HG03196 (cell line): ENCODE data around the gene KIAA0753.

ENCODE experiments used
- ATAC-seq: cut with Tn5 transposase; IDR thresholded peaks from one replicate; pipeline ENCODE4 v1.9.1; 2021; ENCODE audit not compliant: unreplicated experiment

Gene KIAA0753

GRCh38 chr17:6642592-6642991, 2.1 kb upstream of the KIAA0753 start:
- no peak for ATAC-seq

- peak; percentile 7 for ATAC-seq
Measured at GRCh38 chr17:6641247-6641863, 844 bp upstream of the KIAA0753 start.

- no peak for ATAC-seq
Measured at GRCh38 chr17:6639586-6640535, 650 bp downstream of the KIAA0753 start.

DNA sequence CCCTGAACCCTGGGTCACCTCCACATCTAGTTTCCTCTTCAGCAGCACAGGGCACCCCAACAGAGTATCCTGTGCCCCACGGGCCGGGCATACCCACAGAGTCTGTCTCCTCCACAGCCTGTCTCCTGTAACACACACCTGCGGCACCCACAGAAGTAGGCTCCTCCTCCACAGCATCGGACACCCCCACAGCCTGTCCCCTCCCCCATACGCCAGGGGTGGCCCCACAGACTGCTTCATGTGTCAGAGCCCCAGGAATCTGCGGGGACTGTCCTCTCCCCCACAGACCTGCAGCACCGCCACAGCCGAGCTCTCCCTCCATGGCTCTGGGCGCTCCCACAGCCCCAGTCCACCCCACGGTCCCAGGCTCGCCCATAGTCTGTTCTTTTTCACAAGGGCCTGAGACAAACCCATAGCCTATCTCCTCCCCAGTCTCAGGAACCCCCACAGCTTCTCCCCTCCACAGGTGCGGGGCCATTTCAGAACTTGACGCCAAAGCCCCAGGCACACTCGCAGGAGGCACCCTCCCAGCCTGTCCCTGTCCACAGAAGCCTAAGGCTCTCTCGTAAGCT, 1.4 kb downstream of the KIAA0753 start:
- no peak for ATAC-seq

- ATAC-seq = no peak
Measured at GRCh38 chr17:6638046-6638908, 2.2 kb downstream of the KIAA0753 start.

DNA sequence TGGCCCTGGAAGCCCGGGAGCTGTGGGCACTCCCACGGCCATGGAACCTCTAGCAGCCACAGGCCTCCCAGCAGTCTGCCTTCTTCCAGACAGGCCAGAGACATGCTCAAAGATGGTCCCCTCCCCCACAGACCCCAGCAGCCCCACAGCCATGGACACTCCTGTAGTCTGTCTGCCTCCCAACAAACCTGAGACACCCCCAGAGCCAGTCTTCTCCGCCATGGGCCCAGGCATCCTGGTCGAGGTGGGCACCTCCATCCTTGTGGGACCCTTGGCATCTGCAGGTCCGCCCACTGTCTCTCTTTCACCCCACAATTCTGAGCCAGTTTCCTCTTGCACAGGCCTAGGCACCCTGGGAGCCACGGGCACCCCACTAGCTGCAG, 3.1 kb downstream of the KIAA0753 start:
- ATAC-seq = no peak

GRCh38 chr17:6636616-6637457, 3.7 kb downstream of the KIAA0753 start:
- ATAC-seq = no peak

DNA sequence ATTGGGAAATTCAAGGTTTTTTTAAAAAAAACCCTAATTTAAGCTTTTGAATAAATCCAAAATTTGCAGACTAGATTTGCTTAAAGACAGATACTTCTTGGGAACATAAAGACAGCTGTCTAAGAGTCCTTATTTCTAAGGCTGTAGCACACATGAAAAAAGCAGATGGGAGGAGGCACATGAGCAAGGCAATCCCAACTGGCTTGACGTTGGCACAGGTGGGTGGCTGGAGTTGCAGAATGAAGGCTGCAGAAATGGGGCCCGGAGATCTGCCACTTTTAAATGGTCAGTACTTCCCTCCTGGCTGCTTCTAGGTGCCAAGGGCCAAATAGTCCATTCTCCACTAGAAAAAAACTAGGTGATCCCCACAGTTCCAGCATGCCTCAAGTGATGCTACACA, 4.4 kb downstream of the KIAA0753 start:
- ATAC-seq = no peak

GRCh38 chr17:6633263-6633662, 7.2 kb downstream of the KIAA0753 start:
- no peak for ATAC-seq

GRCh38 chr17:6632530-6632929, 8.0 kb downstream of the KIAA0753 start:
- no peak for ATAC-seq

DNA sequence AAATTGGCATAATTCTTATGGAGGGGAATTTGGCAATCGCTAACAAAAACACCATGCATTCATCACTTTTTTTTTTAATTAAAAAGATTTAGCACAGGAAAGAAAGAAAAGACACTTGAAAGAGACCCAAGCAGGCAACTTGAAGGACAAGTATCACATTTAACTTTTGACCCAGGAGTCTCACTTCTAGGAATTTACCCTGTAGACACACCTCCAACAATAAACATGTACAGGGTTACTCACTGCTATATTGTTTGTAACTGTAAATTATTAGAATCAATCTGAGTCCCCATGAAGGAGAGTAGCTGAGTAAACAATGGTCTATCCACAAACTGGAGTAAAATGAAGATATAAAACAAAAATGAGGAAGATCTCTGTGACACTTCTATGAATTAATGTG, 10.1 kb downstream of the KIAA0753 start:
- ATAC-seq = no peak

DNA sequence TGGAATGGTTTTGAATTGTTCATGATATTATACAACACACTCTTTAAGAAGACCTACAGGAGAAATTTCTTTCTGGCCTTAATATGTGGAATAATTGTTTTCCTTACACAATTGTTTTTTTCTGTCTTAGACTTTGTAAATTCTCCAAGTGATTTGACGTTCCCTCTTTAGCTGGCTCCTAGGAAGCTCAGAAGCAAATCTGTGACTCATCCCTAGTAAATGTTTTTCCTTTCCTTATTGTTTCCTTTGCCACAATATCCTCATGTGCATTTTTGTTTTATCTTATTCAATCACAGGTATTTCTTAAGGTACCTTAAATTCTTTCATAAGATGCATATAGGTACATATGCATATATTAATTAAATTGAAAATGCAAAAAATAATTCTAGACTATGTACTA, 13.5 kb downstream of the KIAA0753 start:
- ATAC-seq = no peak

DNA sequence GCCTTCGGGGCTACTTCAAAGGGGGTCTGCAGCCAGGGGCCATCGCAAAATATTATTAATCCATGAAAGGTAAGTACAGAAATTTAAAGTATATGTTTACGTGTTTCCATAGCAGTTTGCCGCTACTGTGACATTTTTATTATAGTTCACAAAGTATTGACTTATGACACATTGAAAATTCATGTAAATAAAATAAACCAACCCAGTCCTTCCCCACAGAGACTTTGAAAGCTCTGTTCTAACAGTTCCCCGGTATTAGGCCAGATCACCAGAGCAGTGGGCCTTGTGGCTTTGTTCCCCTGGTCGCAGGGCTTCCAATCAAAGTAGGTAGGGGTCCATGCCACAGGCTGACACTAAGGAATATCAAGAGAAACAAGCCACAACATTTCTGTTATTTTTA, 13.9 kb downstream of the KIAA0753 start:
- no peak for ATAC-seq

- no peak for ATAC-seq
Measured at GRCh38 chr17:6623941-6624340, 16.6 kb downstream of the KIAA0753 start.

- no peak for ATAC-seq
Measured at GRCh38 chr17:6611231-6611630, 29.3 kb downstream of the KIAA0753 start.

DNA sequence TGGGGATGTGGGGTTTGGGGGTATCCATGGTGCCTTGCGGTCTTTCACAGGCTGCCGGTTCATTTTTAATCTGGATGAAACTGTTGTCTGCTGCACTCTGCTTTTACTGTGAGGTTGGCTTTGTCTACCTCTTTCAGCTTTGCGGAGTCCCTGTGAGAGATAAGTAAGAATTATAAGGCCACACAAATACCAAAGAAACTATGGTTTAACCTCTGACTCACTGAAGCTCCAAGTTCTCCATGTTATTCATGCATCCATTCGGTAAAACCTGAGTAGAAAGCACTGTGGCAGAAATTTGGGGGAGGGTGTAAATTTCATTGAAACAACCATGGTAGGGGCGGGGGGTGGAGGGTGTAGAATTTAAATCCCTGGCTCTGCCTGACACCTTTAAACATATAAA, 30.5 kb downstream of the KIAA0753 start:
- ATAC-seq = no peak

- ATAC-seq = no peak
Measured at GRCh38 chr17:6608321-6608720, 32.2 kb downstream of the KIAA0753 start.

DNA sequence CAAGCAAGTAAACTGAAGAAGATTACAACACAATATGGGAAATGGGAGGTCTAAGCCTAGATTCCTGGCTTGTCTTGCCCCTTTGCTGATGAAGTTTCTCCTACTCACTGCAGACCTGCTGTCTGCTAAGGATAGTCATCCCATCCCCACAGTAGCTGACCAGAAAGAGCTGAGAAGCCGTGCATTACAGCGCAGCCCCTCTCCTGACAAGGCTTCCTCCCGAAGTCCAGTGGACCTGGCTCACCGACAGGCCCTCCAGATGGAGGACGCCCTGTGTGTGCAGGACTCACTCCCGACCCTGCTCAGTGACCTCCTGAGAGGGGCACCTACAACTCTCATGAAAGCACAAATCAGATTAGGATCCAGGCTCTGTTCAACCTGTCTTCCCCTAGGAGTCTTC, 35.4 kb downstream of the KIAA0753 start:
- ATAC-seq = no peak

DNA sequence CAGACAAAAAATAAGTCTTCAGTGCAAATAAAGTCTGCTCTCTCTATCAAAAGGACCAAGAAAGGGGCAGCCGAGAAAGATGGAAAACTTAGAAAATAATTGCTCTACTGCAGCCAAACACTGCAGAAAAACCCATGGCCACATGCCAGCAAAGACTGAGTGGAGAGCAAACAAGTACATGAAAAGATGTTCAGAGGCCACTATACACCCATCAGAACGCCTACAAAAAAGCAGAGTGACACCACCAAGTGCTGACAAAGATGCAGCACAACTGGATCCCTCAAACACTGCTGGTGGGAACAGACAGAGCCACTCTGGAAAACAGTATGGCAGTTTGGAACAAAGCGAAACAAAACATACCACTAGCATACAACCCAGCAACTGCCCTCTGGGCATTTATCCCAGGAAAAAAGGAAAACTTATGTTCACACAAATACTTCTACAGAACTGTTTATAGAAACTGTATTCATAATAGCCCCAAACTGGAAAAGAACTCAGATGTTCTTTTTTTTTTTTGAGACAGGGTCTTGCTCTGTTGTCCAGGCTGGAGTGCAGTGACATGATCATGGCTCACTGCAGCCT, 36.7 kb downstream of the KIAA0753 start:
- ATAC-seq = no peak

- ATAC-seq = no peak
Measured at GRCh38 chr17:6602141-6602540, 38.4 kb downstream of the KIAA0753 start.
